HEK293T (cell line): ENCODE results near the gene CCL19.

Experiments used
- CTCF ChIA-PET: fragments of 350-600 bp; formaldehyde crosslinking; extraction: SDS; loops from one replicate; lab custom pipeline; 2021; ENCODE audit warnings: antibody characterized with exemption, inconsistent platforms; lab: Yijun Ruan, JAX
- POLR2A ChIA-PET: fragments of 350-600 bp; formaldehyde crosslinking; extraction: SDS; loops from one replicate; lab custom pipeline; 2020; ENCODE audit warnings: antibody characterized with exemption, inconsistent platforms; lab: Yijun Ruan, JAX
- DNase-seq: peaks from one replicate; pipeline ENCODE4 v3.0.0; 2012; ENCODE audit warnings: mixed read lengths; ENCODE audit errors: extremely low spot score
- ARNT ChIP-seq: fragments of 450-650 bp; IDR thresholded peaks from 2 replicates; pipeline ENCODE4 v1.6.1; 2017; ENCODE audit warnings: mild to moderate bottlenecking
- BHLHE40 ChIP-seq: fragments of 450-650 bp; IDR thresholded peaks from 2 replicates; pipeline ENCODE4 v1.6.1; 2016; ENCODE audit warnings: mild to moderate bottlenecking, moderate library complexity, borderline replicate concordance
- CTBP1 ChIP-seq: fragments of 450-650 bp; IDR thresholded peaks from 2 replicates; pipeline ENCODE4 v1.6.1; 2016; ENCODE audit warnings: borderline replicate concordance
- ELF4 ChIP-seq: fragments of 450-650 bp; IDR thresholded peaks from 2 replicates; pipeline ENCODE4 v1.6.1; 2017; ENCODE audit warnings: antibody characterized with exemption
- FOXA1 ChIP-seq: fragments of 450-650 bp; IDR thresholded peaks from 2 replicates; pipeline ENCODE4 v1.6.1; 2016; ENCODE audit warnings: mild to moderate bottlenecking
- FOXK2 ChIP-seq: fragments of 450-650 bp; IDR thresholded peaks from 2 replicates; pipeline ENCODE4 v1.6.1; 2016; ENCODE audit warnings: mild to moderate bottlenecking
- FOXM1 ChIP-seq: fragments of 450-650 bp; IDR thresholded peaks from 2 replicates; pipeline ENCODE4 v1.6.1; 2017; ENCODE audit warnings: mild to moderate bottlenecking, borderline replicate concordance
- HDGF ChIP-seq: fragments of 450-650 bp; IDR thresholded peaks from 2 replicates; pipeline ENCODE4 v1.6.1; 2017; ENCODE audit warnings: antibody characterized with exemption, borderline replicate concordance
- L3MBTL2 ChIP-seq: fragments of 450-650 bp; conservative IDR thresholded peaks from 2 replicates; pipeline ENCODE4 v1.6.1; 2016; ENCODE audit warnings: mild to moderate bottlenecking
- LEF1 ChIP-seq: fragments of 450-650 bp; IDR thresholded peaks from 2 replicates; pipeline ENCODE4 v1.6.1; 2017; ENCODE audit warnings: mild to moderate bottlenecking, borderline replicate concordance
- NFRKB ChIP-seq: fragments of 450-650 bp; IDR thresholded peaks from 2 replicates; pipeline ENCODE4 v1.6.1; 2016; ENCODE audit warnings: mild to moderate bottlenecking, moderate library complexity
- SP1 ChIP-seq: fragments of 450-650 bp; IDR thresholded peaks from 2 replicates; pipeline ENCODE4 v1.6.1; 2017
- SUZ12 ChIP-seq: fragments of 450-650 bp; IDR thresholded peaks from 2 replicates; pipeline ENCODE4 v1.6.1; 2016; ENCODE audit warnings: mild to moderate bottlenecking
- TARDBP ChIP-seq: fragments of 450-650 bp; IDR thresholded peaks from 2 replicates; pipeline ENCODE4 v1.6.1; 2016
- ZNF384 ChIP-seq: fragments of 450-650 bp; IDR thresholded peaks from 2 replicates; pipeline ENCODE4 v1.6.1; 2016
- TF ChIP-seq, protein P1 (sequence below): fragments of 450-650 bp; IDR thresholded peaks from 2 replicates; pipeline ENCODE4 v1.6.1; 2016

CCL19 gene

DNA sequence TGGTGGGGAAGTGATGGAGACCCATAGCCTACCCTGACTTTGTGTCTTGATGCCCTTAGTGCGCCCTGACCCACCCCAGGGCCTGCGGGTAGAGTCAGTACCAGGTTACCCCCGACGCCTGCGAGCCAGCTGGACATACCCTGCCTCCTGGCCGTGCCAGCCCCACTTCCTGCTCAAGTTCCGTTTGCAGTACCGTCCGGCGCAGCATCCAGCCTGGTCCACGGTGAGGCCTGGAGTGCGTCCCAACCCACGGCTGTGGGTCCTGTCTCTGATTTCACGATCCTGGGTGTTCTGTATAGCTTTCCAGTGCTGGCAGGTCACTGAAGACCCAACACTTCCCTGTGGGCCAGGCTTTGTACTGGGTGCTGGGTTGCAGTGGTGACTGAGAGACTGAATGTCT, 32.6 kb downstream of the CCL19 start:
- TF ChIP-seq FOXM1 (no peak), FOXA1 (no peak), LEF1 (no peak), ZNF384 (no peak), ELF4 (no peak), HDGF (no peak), SUZ12 (no peak), FOXK2 (no peak), SP1 (no peak), CTBP1 (no peak), NFRKB (no peak), ARNT (no peak), L3MBTL2 (no peak), TARDBP (no peak), BHLHE40 (no peak)
- TF ChIP-seq, protein P1, sequence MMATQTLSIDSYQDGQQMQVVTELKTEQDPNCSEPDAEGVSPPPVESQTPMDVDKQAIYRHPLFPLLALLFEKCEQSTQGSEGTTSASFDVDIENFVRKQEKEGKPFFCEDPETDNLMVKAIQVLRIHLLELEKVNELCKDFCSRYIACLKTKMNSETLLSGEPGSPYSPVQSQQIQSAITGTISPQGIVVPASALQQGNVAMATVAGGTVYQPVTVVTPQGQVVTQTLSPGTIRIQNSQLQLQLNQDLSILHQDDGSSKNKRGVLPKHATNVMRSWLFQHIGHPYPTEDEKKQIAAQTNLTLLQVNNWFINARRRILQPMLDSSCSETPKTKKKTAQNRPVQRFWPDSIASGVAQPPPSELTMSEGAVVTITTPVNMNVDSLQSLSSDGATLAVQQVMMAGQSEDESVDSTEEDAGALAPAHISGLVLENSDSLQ: no peak
- ChIA-PET POLR2A (no interaction called here), CTCF (no interaction called here)
- no peak for DNase-seq

DNA sequence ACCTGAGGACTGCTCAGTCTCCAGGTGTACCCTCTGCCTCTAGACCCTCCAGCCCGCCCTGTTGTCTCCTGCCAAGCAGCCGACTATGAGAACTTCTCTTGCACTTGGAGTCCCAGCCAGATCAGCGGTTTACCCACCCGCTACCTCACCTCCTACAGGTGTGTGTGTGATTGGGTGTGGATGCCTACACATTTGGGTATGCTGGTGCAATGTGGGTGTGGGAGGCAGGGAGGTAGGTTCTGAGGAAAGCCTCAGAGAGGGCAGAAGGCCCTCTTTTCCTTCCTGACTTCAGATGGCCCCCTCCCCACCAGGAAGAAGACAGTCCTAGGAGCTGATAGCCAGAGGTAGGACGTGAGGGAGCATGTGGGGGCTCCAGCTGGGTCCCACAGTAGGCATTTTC, 34.1 kb downstream of the CCL19 start:
- CTCF ChIA-PET: no interaction called here
- POLR2A ChIA-PET: interaction anchor here (1.4 kb wide), 1 partner anchor 19 kb away, joined by 3 read pairs; the partner anchor contains the start of gene SIGMAR1
- TF ChIP-seq SUZ12 (no peak), FOXK2 (no peak), TARDBP (no peak), HDGF (no peak), ZNF384 (no peak), ELF4 (no peak), SP1 (no peak), FOXM1 (no peak), BHLHE40 (no peak), CTBP1 (no peak), LEF1 (no peak), L3MBTL2 (no peak), ARNT (no peak), NFRKB (no peak)
- TF ChIP-seq, protein P1: no peak
- no peak for DNase-seq

DNA sequence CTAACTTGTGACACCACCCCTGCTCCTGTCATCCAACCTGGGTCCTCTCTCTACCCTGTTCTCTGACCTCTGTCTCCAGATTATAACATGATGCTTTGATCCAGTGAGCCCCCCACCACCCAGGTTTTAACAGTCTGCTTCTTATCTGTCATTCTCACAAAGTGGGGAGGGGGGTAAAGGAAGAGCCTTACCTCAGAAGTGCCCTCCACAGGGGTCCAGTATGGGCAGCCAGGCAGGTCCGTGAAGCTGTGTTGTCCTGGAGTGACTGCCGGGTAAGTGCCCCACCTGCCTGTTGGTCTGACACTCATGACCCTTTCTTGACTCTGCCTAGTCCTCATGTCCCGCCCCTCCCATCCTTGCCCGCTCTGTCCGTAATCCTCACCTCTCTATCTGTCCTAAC, 35.7 kb downstream of the CCL19 start:
- no peak for DNase-seq
- ChIA-PET CTCF (no interaction called here), POLR2A (no interaction called here)
- no peak for TF ChIP-seq FOXA1
- no peak for TF ChIP-seq SUZ12
- TF ChIP-seq ARNT: no peak
- no peak for TF ChIP-seq LEF1
- TF ChIP-seq FOXM1: no peak
- no peak for TF ChIP-seq CTBP1
- TF ChIP-seq TARDBP: no peak
- TF ChIP-seq ZNF384: no peak
- TF ChIP-seq, protein P1: no peak
- no peak for TF ChIP-seq FOXK2
- TF ChIP-seq ELF4: no peak
- no peak for TF ChIP-seq BHLHE40
- no peak for TF ChIP-seq NFRKB
- no peak for TF ChIP-seq HDGF
- no peak for TF ChIP-seq L3MBTL2
- TF ChIP-seq SP1: no peak

DNA sequence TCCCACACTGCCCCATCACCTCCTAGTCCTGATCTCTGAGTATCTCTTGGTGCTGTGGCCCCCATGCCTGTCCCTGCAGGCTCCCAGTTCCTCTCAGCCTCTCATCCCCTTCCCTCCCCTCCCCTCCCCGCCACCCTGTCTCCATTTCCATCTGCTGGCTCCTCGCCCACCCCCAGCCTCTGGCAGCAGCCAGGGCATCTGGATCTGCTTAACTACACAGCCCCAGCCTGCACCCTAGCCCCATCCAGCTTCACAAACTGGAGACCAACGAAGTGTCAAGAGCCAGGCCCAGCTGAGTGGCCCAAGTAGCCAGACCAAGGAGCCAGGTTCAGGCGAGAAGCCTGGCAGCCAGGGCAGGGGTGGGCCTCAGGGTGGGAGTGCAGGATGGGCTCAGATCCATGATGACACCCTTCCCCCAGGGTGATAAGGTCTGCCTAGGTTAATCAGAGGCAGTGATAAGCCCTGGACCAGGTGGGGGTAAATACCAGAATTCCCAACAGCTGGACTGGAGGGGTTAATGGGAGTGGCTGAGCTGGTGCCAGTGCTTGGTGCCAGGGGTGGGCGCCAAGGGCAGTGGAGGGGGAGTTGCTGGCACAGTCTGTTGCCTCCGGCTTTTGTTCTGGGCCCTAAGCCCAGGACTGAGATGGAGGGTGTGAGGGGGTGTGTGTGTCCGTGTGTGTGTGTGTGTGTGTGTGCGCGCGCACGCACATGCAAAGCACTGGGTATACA, 36.6 kb downstream of the CCL19 start:
- no peak for DNase-seq
- TF ChIP-seq SUZ12: no peak
- no peak for TF ChIP-seq L3MBTL2
- no peak for TF ChIP-seq TARDBP
- no peak for TF ChIP-seq ELF4
- ChIA-PET CTCF (no interaction called here), POLR2A (no interaction called here)

DNA sequence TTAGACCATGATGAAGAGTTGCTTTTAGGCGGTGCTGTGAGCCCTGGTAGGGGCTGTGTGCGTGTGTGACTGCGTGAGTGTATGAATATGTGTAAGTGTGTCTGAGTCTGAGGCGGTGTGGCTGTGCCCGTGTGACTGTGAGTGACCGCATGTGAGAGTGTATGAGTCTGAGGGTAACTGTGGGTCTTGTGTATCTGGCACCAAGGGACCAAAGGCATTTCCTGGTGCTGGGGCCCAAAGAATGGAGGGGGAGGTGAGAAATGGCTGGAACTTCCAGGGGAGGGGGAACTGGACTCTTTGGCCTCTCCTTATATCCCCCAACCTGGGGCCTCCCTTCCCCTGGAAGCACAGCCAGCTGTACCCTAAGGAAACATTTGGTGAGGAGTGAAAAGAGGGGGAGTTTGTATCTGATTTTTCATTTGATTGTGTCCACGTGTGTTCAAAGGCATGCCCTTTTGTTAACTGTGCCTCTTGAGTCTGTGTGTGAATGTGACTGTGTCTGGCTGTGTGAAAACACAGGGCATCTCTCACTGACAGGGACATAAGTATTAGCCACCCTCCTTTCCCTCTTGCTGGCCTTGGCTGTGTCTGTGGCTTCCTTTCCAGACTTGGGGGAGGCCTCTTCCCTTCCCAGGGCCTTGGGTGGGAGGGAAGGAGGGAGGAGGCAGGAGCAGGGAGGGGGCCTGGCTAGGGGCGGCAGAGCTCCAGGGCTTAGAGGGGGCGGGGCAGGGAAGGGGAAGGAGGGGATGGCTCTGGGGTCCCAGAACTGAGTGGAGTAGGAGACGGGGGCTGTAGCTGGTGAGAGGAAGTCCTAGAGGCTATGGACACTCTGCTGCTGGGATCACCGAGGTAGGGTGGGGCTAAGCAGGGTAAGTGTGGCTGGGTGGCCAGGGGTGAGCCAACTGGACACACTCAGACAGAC, 37.7 kb downstream of the CCL19 start:
- DNase-seq: no peak
- ChIA-PET CTCF (no interaction called here), POLR2A (no interaction called here)
- no peak for TF ChIP-seq BHLHE40
- no peak for TF ChIP-seq NFRKB
- TF ChIP-seq SUZ12: no peak
- TF ChIP-seq ARNT: no peak
- TF ChIP-seq FOXM1: no peak
- TF ChIP-seq ELF4: no peak
- TF ChIP-seq L3MBTL2: no peak
- TF ChIP-seq CTBP1: no peak
- TF ChIP-seq ZNF384: no peak
- no peak; the same call in 1 of the 2 replicates for TF ChIP-seq TARDBP
- TF ChIP-seq HDGF: no peak
- no peak for TF ChIP-seq FOXK2
- no peak for TF ChIP-seq SP1

- TF ChIP-seq FOXA1 (no peak), HDGF (no peak), ZNF384 (no peak), SP1 (no peak), BHLHE40 (no peak), ELF4 (no peak), FOXM1 (no peak), ARNT (no peak), LEF1 (no peak), FOXK2 (no peak)
- DNase-seq: no peak
- ChIA-PET CTCF (no interaction called here), POLR2A (no interaction called here)
Measured at GRCh38 chr9:34652602-34653000, 38.5 kb downstream of the CCL19 start.
